Osteocyte (in vitro differentiated cells): ENCODE measurements around the gene FNDC3B. TPM values are rescaled to one million over a fixed set of nuclear protein-coding genes. Genes with fewer than 3 reads are reported as not detected.

Source experiments
- DNase-seq: peaks from one replicate; pipeline ENCODE4 v3.0.0; 2021; ENCODE audit warnings: mixed read lengths; ENCODE audit not compliant: unreplicated experiment; ENCODE audit errors: extremely low spot score
- H3K27ac Mint-ChIP-seq: one replicate; pipeline ENCODE4 v1.8.0; 2021; ENCODE audit warnings: mild to moderate bottlenecking, mixed read lengths; ENCODE audit not compliant: unreplicated experiment
- H3K27me3 Mint-ChIP-seq: one replicate; pipeline ENCODE4 v1.8.0; 2021; ENCODE audit warnings: mixed read lengths; ENCODE audit not compliant: unreplicated experiment
- H3K36me3 Mint-ChIP-seq: one replicate; pipeline ENCODE4 v1.8.0; 2021; ENCODE audit warnings: mixed read lengths; ENCODE audit not compliant: unreplicated experiment
- H3K4me1 Mint-ChIP-seq: one replicate; pipeline ENCODE4 v1.8.0; 2021; ENCODE audit warnings: mixed read lengths; ENCODE audit not compliant: unreplicated experiment
- H3K4me3 Mint-ChIP-seq: one replicate; pipeline ENCODE4 v1.8.0; 2021; ENCODE audit warnings: mild to moderate bottlenecking, moderate library complexity, mixed read lengths; ENCODE audit not compliant: unreplicated experiment
- H3K9me3 Mint-ChIP-seq: one replicate; pipeline ENCODE4 v1.8.0; 2021; ENCODE audit warnings: mixed read lengths; ENCODE audit not compliant: unreplicated experiment
- total RNA-seq: library from RNA; stranded (reverse); gene quantifications from 2 replicates; pipeline ENCODE4 v1.2.1, GENCODE V29; 2021
- TF ChIP-seq, protein P1 (sequence below): fragments of 200-600 bp; sonication (generic); IDR thresholded peaks from 2 replicates; pipeline ENCODE4 v1.5.0; 2021; ENCODE audit warnings: antibody characterized with exemption, mild to moderate bottlenecking, moderate library complexity

The FNDC3B gene
- total RNA-seq, 1 donor from 2014 or later, result 240 TPM

DNA sequence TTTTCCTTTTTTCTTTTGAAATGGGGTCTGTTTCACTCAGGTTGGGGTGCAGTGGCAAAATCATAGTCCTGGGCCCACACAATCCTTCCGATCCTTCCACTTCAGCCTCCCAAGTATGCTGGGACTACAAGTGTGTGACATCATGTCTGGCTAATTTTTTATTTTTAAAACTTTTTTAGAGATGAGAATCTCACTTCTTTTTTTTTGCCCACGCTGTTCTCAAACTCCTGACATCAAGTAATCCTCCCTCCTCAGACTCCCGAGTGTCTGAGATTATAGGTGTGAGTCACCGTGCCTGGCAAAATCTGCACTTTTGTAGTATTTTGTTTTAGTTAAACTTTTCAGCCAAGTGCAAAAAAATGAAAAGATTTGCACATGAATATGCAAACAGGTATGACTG, 171.0 kb downstream of the FNDC3B start:
- Mint-ChIP-seq H3K27ac (peak overlapping the region; percentile 71), H3K27me3 (no peaks in the 10 kb centered on the region), H3K4me3 (no peak overlapping the region), H3K4me1 (peaks cover 49% of the 10 kb centered on the region), H3K9me3 (no peaks in the 10 kb centered on the region), H3K36me3 (peaks cover 31% of the 10 kb centered on the region)
- TF ChIP-seq, protein P1, sequence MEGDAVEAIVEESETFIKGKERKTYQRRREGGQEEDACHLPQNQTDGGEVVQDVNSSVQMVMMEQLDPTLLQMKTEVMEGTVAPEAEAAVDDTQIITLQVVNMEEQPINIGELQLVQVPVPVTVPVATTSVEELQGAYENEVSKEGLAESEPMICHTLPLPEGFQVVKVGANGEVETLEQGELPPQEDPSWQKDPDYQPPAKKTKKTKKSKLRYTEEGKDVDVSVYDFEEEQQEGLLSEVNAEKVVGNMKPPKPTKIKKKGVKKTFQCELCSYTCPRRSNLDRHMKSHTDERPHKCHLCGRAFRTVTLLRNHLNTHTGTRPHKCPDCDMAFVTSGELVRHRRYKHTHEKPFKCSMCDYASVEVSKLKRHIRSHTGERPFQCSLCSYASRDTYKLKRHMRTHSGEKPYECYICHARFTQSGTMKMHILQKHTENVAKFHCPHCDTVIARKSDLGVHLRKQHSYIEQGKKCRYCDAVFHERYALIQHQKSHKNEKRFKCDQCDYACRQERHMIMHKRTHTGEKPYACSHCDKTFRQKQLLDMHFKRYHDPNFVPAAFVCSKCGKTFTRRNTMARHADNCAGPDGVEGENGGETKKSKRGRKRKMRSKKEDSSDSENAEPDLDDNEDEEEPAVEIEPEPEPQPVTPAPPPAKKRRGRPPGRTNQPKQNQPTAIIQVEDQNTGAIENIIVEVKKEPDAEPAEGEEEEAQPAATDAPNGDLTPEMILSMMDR, result no peak
- no peak for DNase-seq

GRCh38 chr3:172211123-172211522, 171.7 kb downstream of the FNDC3B start:
- Mint-ChIP-seq H3K27me3 (no peaks in the 10 kb centered on the region), H3K9me3 (no peaks in the 10 kb centered on the region), H3K4me1 (peaks cover 45% of the 10 kb centered on the region), H3K27ac (peak overlapping the region; percentile 63), H3K36me3 (peaks cover 26% of the 10 kb centered on the region), H3K4me3 (no peak overlapping the region)
- TF ChIP-seq, protein P1, result no peak
- DNase-seq, result no peak

- Mint-ChIP-seq H3K27ac (peak overlapping the region; percentile 46), H3K27me3 (no peaks in the 10 kb centered on the region), H3K36me3 (peaks cover 23% of the 10 kb centered on the region), H3K9me3 (no peaks in the 10 kb centered on the region), H3K4me3 (no peak overlapping the region), H3K4me1 (peaks cover 53% of the 10 kb centered on the region)
- DNase-seq, result no peak
- TF ChIP-seq, protein P1, result no peak
These were observed 173.8 kb downstream of the FNDC3B start for GRCh38 chr3:172213200-172213599.

DNA sequence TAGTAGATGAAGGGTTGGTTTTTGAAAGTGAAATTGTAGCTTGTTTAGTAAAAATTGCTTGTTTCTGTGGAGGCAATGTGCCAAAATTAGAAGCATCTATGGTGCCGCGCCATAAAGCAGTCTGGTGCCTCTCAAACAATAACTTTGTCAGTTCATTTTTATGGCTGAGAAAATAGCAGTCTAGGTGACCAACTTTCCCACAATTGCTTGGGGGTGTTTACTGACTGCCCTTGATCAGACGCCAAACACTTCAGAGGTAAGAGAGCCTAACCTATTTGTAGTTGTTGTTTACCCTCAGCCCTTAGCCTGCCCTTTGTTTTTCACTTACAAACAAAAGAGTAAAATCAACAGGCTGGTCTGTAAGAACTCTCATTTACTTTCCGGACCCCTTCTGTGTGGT, 174.5 kb downstream of the FNDC3B start:
- peaks cover 60% of the 10 kb centered on the region for H3K4me1 Mint-ChIP-seq
- H3K27me3 Mint-ChIP-seq, result no peaks in the 10 kb centered on the region
- no peak for DNase-seq
- H3K4me3 Mint-ChIP-seq, result no peak overlapping the region
- TF ChIP-seq, protein P1, result no peak
- peak overlapping the region; percentile 7 for H3K27ac Mint-ChIP-seq
- no peaks in the 10 kb centered on the region for H3K9me3 Mint-ChIP-seq
- peaks cover 23% of the 10 kb centered on the region for H3K36me3 Mint-ChIP-seq

DNA sequence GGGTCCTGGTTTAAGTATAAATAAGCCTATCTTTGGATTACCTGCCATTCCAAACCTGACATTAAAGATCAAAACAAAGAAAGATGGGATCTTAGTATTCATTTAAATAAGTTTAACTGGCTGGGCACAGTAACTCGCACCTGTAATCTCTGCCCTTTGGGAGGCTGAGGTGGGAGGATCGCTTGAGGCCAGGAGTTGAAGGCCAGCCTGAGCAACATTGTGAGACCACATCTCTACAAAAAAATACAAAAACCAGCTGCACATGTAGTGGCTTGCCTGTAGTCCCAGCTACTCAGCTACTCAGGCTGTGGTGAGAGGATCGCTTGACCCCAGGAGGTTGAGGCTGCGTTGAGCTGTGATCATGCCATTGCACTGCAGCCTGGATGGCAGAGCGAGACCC, 176.9 kb downstream of the FNDC3B start:
- H3K9me3 Mint-ChIP-seq, result no peaks in the 10 kb centered on the region
- peaks cover 16% of the 10 kb centered on the region for H3K36me3 Mint-ChIP-seq
- no peak overlapping the region for H3K27ac Mint-ChIP-seq
- TF ChIP-seq, protein P1, result no peak
- DNase-seq, result no peak
- no peaks in the 10 kb centered on the region for H3K27me3 Mint-ChIP-seq
- peaks cover 66% of the 10 kb centered on the region for H3K4me1 Mint-ChIP-seq
- H3K4me3 Mint-ChIP-seq, result no peak overlapping the region
